Measurements from ENCODE around the gene RBM20. TPM values are rescaled to one million over a fixed set of nuclear protein-coding genes. Genes with fewer than 3 reads are reported as not detected.
"Not testable (repeated sequence)": the region's sequence is repeated elsewhere in the genome, so short reads cannot be mapped to it uniquely, and the experiment has no call there.

RBM20 gene
- total RNA-seq, 1 experiment from 2014 or later = not detected

- CTCF ChIA-PET = no interaction called here
- Mint-ChIP-seq H3K27me3 (ENCODE audit: unreplicated experiment) (peaks cover under 1% of the 10 kb centered on the region), H3K36me3 (ENCODE audit: insufficient read depth, unreplicated experiment) (no peaks in the 10 kb centered on the region), H3K4me1 (ENCODE audit: low read depth, unreplicated experiment) (no peaks in the 10 kb centered on the region), H3K27ac (ENCODE audit: unreplicated experiment) (no peak overlapping the region), H3K9me3 (ENCODE audit: low read depth, unreplicated experiment) (no peaks in the 10 kb centered on the region), H3K4me3 (ENCODE audit: low read depth, unreplicated experiment) (no peak overlapping the region)
- BruUV-seq (replicated peaks) = no TSS peak
- TF ChIP-seq, protein P1, sequence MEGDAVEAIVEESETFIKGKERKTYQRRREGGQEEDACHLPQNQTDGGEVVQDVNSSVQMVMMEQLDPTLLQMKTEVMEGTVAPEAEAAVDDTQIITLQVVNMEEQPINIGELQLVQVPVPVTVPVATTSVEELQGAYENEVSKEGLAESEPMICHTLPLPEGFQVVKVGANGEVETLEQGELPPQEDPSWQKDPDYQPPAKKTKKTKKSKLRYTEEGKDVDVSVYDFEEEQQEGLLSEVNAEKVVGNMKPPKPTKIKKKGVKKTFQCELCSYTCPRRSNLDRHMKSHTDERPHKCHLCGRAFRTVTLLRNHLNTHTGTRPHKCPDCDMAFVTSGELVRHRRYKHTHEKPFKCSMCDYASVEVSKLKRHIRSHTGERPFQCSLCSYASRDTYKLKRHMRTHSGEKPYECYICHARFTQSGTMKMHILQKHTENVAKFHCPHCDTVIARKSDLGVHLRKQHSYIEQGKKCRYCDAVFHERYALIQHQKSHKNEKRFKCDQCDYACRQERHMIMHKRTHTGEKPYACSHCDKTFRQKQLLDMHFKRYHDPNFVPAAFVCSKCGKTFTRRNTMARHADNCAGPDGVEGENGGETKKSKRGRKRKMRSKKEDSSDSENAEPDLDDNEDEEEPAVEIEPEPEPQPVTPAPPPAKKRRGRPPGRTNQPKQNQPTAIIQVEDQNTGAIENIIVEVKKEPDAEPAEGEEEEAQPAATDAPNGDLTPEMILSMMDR (IDR thresholded peaks at IDR 0.05; ENCODE audit: unreplicated experiment) = no peak
- intact Hi-C loops (cut with micrococcal nuclease; ENCODE audit: unreplicated experiment) = no loop called here
- DNase-seq = no peak
These were observed 60.9 kb downstream of the RBM20 start for GRCh38 chr10:110704906-110705476.

DNA sequence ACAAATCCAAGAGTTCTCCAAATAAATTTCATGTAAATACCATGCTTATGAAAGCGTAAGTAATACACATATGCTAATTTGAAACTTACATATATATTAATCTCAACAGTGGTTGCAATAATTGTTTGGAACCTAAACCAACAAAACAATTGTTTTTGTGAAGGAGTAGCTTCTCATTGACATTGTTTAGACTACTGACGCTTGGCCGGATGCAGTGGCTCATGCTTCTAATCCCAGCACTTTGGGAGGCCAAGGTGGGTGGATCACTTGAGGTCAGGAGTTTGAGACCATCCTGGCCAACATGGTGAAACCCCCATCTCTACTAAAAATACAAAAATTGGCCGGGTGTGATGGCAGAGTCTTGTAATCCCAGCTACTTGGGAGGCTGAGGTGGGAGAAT is 61.5 kb downstream of the RBM20 start:
- H3K27ac Mint-ChIP-seq (ENCODE audit: unreplicated experiment); BruUV-seq (replicated peaks); CTCF ChIA-PET; H3K9me3 Mint-ChIP-seq (ENCODE audit: low read depth, unreplicated experiment); H3K27me3 Mint-ChIP-seq (ENCODE audit: unreplicated experiment); intact Hi-C loops (cut with micrococcal nuclease; ENCODE audit: unreplicated experiment); H3K4me3 Mint-ChIP-seq (ENCODE audit: low read depth, unreplicated experiment); H3K36me3 Mint-ChIP-seq (ENCODE audit: insufficient read depth, unreplicated experiment); DNase-seq; H3K4me1 Mint-ChIP-seq (ENCODE audit: low read depth, unreplicated experiment): not testable (repeated sequence)

GRCh38 chr10:110706690-110707098 is 62.6 kb downstream of the RBM20 start:
- H3K4me1 Mint-ChIP-seq (ENCODE audit: low read depth, unreplicated experiment) = no peaks in the 10 kb centered on the region
- BruUV-seq (replicated peaks) = no TSS peak
- no peak overlapping the region for H3K4me3 Mint-ChIP-seq (ENCODE audit: low read depth, unreplicated experiment)
- TF ChIP-seq, protein P1 (IDR thresholded peaks at IDR 0.05; ENCODE audit: unreplicated experiment) = no peak
- CTCF ChIA-PET = no interaction called here
- peaks cover 18% of the 10 kb centered on the region for H3K27me3 Mint-ChIP-seq (ENCODE audit: unreplicated experiment)
- no peaks in the 10 kb centered on the region for H3K9me3 Mint-ChIP-seq (ENCODE audit: low read depth, unreplicated experiment)
- no peaks in the 10 kb centered on the region for H3K36me3 Mint-ChIP-seq (ENCODE audit: insufficient read depth, unreplicated experiment)
- intact Hi-C loops (cut with micrococcal nuclease; ENCODE audit: unreplicated experiment) = no loop called here
- H3K27ac Mint-ChIP-seq (ENCODE audit: unreplicated experiment) = no peak overlapping the region
- DNase-seq = no peak

- Mint-ChIP-seq H3K36me3 (ENCODE audit: insufficient read depth, unreplicated experiment) (no peaks in the 10 kb centered on the region), H3K27me3 (ENCODE audit: unreplicated experiment) (peaks cover 40% of the 10 kb centered on the region), H3K4me1 (ENCODE audit: low read depth, unreplicated experiment) (no peaks in the 10 kb centered on the region), H3K9me3 (ENCODE audit: low read depth, unreplicated experiment) (no peaks in the 10 kb centered on the region), H3K4me3 (ENCODE audit: low read depth, unreplicated experiment) (no peak overlapping the region), H3K27ac (ENCODE audit: unreplicated experiment) (no peak overlapping the region)
- BruUV-seq (replicated peaks) = no TSS peak
- no peak for DNase-seq
- intact Hi-C loops (cut with micrococcal nuclease; ENCODE audit: unreplicated experiment) = no loop called here
- CTCF ChIA-PET = no interaction called here
- TF ChIP-seq, protein P1 (IDR thresholded peaks at IDR 0.05; ENCODE audit: unreplicated experiment) = no peak
These were observed 64.8 kb downstream of the RBM20 start for GRCh38 chr10:110708776-110709443.

DNA sequence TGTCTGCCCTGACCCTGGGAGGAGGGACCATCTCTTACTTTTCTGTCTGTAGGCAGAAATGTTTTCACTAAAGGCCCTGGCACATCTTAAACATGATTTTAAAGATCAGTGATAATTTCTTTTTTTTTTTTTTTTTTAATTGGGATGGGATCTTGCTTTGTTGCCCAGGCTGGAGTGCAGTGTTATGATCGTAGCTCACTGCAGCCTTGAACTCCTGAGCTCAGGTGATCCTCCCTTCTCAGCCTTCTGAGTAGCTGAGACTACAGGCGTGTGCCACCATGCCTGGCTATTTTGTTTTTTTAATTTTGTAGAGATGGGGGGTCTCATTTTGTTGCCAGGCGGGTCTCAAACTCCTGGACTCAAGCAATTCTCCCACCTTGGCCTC is 65.3 kb downstream of the RBM20 start:
- CTCF ChIA-PET = no interaction called here
- Mint-ChIP-seq H3K4me3 (ENCODE audit: low read depth, unreplicated experiment) (no peak overlapping the region), H3K36me3 (ENCODE audit: insufficient read depth, unreplicated experiment) (no peaks in the 10 kb centered on the region), H3K9me3 (ENCODE audit: low read depth, unreplicated experiment) (no peaks in the 10 kb centered on the region), H3K27ac (ENCODE audit: unreplicated experiment) (no peak overlapping the region), H3K27me3 (ENCODE audit: unreplicated experiment) (peaks cover 43% of the 10 kb centered on the region), H3K4me1 (ENCODE audit: low read depth, unreplicated experiment) (no peaks in the 10 kb centered on the region)
- intact Hi-C loops (cut with micrococcal nuclease; ENCODE audit: unreplicated experiment) = no loop called here
- no peak for DNase-seq
- TF ChIP-seq, protein P1 (IDR thresholded peaks at IDR 0.05; ENCODE audit: unreplicated experiment) = no peak
- BruUV-seq (replicated peaks) = no TSS peak

All from Calu3 (cell line).